ENCODE measurements around the gene B3GNT7.

The B3GNT7 gene

DNA sequence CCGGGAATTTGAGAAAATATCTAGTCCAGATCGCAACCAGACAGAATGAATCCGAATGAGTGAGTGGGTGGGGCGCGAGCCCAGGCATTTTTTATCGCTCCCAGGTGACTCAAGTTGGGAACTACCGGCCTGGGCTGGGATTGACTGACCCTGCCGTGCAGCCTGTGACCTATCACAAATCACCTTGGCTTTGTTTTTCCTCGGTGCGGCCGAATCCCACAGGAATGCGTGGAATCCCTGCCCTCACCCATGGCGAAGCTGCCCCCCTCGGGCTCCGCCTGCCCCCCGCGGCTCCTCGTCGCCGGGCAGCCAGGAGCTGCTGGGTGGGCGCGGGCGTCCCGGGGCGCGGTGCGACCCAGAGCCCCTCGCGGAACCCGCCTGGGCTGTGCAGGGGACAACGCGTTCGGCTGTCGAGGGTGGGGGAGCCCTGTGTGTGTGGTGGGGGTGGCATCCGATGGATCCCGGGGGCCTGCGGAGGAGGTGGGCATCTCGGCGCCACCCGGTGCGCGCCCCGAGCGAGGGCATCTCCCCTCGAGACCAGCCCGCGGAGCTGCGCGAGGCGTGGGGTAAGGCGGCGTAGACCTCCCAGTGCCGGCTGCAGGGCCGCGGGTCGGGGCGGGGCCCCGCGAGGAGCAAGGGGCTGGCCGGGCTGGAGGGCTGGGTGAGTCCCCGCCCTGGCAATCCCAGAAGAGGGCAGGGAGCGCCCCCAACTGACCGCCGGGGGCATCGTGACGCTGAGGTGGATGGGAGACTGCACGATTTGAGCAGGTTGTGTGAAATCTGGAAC lies 16.5 kb downstream of the B3GNT7 start:
- no peak for TF ChIP-seq ZNF274 (IDR thresholded peaks at IDR 0.05; ENCODE audit: low read depth, low read length)
- peak overlapping the region; percentile 64; the same call in 1 of the 2 replicates for H3K4me3 ChIP-seq (ENCODE audit: low read length)

DNA sequence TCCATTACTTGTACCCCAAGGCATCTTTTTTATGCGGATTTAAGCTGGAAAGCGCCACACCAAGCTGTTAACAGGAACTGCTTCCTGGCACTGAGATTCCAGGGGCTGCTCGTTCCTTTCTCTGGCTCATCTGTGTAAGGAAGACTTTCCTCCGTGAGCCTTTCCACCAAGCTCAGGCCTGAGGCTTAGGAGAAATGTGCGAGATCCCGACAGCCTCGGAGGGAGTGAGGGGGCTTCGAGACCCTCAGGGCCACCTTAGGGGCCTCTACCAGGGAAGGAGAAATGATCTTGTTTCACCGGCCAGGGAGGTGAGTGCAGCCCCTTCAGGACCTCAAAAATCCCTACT lies 17.1 kb downstream of the B3GNT7 start:
- H3K4me3 ChIP-seq (ENCODE audit: low read length), result no peak overlapping the region; the same call in 1 of the 2 replicates
- no peak for TF ChIP-seq ZNF274 (IDR thresholded peaks at IDR 0.05; ENCODE audit: low read depth, low read length)

DNA sequence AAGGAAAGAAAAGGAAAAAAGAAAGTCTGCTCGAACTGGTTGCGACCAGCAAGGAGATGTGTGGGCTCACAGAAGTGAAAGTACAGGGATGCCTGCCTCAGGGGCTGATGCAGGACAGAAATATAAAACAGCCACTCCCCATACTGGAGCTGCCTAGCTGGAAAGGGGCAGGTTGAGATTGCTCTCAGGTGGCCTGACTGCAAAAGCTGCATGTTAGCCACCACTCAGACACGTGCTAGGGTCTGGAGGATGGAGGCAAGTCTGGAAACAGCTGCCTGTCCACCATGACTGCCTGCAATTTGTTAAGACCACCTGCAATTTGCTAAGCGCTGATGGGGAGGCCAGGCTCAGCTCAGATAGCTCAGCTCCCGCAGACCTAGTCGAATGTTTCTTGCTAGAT lies 17.9 kb downstream of the B3GNT7 start:
- no peak overlapping the region for H3K4me3 ChIP-seq (ENCODE audit: low read length)
- TF ChIP-seq ZNF274 (IDR thresholded peaks at IDR 0.05; ENCODE audit: low read depth, low read length), result no peak

DNA sequence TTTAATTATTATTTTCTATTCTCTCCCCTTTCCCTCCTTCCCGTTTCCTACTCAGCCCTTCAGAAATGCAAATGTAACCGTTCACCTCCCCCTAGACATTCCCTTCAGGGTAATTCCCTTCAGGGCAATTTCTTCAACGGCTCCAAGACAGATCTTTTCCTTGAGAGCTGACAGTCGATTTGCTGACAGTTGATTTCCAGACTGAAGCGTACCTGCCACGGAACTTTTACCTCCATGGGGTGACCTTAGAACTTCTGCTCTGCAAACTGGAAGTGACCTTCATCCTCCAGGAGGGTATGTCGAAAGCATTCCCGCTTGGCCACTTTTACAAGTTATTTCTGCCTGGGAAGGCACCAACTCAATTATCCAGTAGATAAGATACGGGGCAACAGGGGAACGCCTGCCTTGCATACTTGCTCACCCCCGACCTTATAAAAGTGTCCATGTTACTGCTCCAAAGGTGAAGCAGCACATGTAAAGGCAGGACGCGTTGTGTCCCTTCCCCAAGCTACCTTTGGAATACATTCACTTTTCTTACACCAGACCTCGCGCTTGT lies 18.5 kb downstream of the B3GNT7 start:
- no peak overlapping the region for H3K4me3 ChIP-seq (ENCODE audit: low read length)
- TF ChIP-seq ZNF274 (IDR thresholded peaks at IDR 0.05; ENCODE audit: low read depth, low read length), result no peak

DNA sequence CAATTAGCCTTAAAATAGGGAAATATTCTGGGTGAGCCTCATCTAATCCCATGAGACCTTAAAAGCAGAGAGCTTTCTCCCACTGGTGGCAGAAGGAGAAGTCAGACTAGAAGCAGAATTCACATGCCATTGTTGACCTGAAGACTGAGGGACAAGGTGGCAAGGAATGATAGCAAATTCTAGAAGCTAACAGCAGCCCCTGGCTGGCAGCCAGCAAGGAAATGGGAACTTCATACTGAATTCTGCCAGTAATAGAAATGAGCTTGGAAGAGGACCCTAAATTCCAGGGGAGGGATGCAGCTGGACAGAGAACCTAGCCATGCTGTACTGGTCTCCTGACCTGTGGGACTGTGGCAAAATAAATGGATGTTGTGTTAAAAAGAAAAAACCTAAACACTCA lies 19.5 kb downstream of the B3GNT7 start:
- no peak for TF ChIP-seq ZNF274 (IDR thresholded peaks at IDR 0.05; ENCODE audit: low read depth, low read length)
- no peak overlapping the region for H3K4me3 ChIP-seq (ENCODE audit: low read length)

DNA sequence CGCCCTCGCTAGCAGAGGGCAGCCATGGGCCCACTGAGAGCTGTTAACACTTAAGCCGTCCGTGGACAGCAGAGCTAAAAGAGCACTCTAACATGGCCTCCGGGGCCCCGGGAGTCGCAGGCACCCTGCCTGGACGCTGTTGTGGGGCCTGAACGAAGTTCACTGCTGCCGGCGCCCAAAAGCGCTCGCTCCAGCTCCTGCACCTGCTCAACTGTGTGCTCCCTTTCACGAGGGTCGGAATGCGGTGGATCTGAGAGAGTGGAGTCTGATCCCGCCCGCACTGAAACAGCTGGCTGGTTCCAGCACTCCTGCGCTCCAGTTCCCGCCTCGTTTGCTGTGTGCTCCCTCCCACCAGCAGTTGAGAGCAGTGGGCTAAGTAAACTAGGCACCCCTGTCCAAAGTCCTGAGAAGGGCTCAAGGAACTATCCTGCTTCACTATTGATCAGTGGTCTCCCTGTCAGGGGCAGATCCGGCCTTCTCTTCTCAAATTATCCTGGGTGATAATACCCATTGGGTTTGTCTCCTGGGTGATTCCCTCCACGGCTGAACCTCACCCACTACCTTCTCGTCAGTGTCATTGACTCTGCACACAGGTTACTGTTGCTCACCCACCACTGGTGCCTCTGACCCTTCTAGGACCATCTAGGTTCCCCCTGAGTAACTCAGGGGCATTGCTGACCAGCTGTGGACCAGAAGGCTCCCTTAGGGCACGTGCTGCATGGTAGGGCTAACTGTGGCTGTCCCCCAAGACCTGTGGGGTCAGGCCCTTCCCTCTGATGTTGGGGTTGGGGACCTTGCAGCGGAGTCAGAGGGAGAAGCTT lies 23.5 kb downstream of the B3GNT7 start:
- TF ChIP-seq ZNF274 (IDR thresholded peaks at IDR 0.05; ENCODE audit: low read depth, low read length), result no peak
- H3K4me3 ChIP-seq (ENCODE audit: low read length), result no peak overlapping the region

DNA sequence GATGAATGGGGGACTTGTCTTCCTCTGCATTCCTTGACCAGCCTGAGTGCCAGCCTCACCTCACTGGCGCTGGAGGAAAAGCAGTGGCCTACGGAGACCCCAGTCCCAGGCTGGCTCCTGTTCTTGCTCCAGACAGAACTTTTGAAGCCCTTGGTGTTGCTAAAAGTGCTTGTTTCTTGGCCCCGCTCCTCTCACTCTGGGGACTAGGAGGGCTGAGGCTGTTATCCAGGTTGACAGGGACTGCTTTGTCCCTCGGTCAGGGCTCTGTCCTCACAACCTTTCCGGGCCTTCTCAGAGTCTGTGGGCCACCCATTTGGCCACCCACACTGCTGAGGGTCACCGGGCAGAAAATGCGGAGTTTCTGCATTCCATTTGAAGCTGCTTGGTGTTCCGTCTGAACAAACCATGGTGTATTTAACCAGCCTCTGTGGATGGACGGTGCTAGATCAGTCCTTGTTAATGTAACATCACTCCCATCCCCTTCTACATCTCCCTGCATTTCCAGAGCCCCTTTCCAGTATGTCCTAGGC lies 25.6 kb downstream of the B3GNT7 start:
- TF ChIP-seq ZNF274 (IDR thresholded peaks at IDR 0.05; ENCODE audit: low read depth, low read length), result no peak

DNA sequence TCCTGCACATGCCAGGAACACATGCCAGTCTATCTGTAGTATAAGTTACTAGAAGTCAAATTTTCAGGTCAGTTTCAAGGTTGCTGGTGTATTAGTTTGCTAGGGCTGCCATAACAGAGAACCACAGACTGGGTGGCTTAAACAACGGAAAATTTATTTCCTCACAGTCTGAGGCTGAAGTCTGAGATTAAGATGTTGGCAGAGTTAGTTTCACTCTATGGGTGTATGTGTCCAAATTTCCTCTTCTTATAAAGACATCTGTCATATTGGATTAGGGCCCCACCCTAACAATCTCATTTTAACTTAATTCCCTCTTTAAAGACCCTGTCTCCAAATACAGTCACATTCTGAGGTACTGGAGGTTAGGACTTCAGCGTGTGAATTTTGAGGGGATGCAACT lies 26.5 kb downstream of the B3GNT7 start:
- no peak overlapping the region for H3K4me3 ChIP-seq (ENCODE audit: low read length)

More for the DNA sequence above, 25.6 kb downstream of the B3GNT7 start:
- no peak overlapping the region for H3K4me3 ChIP-seq (ENCODE audit: low read length)

DNA sequence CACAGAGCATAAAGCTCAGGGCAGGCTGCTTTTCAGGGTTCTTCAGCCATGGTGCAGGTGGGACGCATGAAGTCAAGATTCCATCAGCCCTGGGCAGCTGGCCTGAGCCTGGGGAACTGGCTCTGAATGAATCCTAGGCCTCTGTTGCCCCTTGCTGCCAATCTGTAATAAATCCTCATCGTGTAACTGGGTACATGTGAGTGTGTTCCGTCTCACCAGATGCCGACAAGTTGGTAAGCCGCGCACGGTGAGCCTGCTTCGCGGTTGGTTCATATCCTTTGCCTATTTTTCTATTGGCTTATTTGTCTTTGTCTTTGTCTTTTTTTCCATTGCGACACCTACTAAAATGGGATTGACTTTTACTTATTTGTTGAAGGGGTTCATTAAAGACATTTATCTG lies 27.7 kb downstream of the B3GNT7 start:
- no peak overlapping the region for H3K4me3 ChIP-seq (ENCODE audit: low read length)
- no peak for TF ChIP-seq ZNF274 (IDR thresholded peaks at IDR 0.05; ENCODE audit: low read depth, low read length)

More for the DNA sequence above, 26.5 kb downstream of the B3GNT7 start:
- TF ChIP-seq ZNF274 (IDR thresholded peaks at IDR 0.05; ENCODE audit: low read depth, low read length), result no peak

DNA sequence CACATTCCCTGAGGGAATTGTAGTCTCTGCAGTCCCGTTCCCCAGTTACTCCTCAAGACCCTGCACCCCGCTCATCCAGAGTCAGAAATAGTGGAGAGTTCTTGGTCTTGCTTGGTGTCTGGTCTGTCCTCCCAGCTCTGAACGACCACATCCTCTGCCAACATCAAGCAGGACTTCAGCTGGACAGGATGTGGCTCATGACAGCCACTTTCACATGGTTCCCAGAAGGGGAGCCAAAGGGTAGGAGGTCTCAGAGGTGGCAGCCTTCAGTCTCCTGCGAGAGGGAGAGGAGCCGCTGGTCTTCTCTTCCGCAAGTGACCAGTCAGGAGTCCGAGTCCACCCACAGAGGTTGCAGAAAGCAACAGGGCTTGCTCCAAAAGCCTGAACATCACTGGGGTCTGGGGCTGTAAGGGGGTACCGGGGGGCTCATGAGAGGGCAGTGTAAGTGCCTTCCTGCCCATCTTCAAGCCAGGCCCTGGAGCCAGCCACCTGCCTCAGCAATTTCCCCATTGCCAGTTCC lies 29.8 kb downstream of the B3GNT7 start:
- no peak for TF ChIP-seq ZNF274 (IDR thresholded peaks at IDR 0.05; ENCODE audit: low read depth, low read length)
- H3K4me3 ChIP-seq (ENCODE audit: low read length), result no peak overlapping the region

DNA sequence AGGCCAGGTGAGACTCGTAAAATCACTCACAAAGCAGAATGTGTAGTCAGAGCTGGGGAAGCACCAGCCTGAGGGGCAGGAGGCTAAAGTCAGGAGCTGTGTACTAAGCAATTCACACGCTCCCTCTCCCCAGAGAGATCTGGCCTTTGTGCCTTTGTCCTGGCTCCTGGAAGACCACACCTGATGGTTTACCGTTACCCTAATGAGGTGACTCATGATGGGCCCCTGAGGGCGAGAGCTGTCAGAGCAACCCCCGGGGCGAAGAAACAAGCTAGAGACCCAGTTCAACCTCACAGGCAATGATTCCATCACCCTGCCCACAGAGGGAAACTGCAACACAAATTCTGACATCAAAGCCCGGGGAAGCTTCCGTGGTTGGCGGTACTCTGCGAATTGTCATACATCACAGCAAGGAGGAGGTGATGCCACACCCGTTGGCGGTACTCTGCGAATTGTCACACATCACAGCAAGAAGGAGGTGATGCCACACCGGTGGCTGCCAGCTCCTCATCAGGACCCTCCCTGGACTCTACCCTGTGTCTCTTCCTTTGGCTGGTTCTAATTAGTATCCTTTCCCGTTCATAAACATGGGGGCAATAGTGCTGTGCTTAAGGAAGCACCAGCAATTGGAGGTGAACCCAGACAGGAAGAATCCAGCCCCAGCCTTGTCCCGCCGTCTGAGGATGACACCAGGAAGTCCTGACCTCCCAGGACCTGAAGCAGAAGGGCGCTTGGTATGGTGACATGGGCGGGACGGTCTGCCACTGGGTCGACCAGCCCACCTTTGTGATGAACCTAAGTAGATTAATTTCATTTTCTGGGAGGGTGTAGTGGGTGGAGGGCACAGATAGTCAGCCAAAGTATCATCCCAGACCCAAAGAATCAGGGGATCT lies 30.5 kb downstream of the B3GNT7 start:
- no peak overlapping the region for H3K4me3 ChIP-seq (ENCODE audit: low read length)
- TF ChIP-seq ZNF274 (IDR thresholded peaks at IDR 0.05; ENCODE audit: low read depth, low read length), result no peak

DNA sequence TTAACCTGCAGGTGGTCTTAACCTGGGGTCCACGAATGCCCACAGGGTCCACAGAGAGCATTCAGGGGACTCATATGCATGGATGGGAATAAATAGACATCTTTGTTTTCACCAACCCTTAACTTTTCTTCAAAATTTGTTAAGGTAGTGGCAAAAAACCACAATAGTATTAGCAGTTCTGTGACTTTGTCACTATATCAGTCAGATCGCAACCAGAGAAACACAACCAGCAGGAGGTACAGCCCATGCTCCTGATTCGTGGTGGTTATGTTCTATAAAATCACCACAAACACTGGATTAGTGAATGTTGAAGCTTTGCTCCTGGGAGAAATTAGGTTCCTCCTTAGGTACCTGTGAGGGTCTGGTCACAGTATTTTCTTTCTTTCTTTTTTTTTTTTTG lies 31.6 kb downstream of the B3GNT7 start:
- TF ChIP-seq ZNF274 (IDR thresholded peaks at IDR 0.05; ENCODE audit: low read depth, low read length), result no peak
- H3K4me3 ChIP-seq (ENCODE audit: low read length), result no peak overlapping the region

DNA sequence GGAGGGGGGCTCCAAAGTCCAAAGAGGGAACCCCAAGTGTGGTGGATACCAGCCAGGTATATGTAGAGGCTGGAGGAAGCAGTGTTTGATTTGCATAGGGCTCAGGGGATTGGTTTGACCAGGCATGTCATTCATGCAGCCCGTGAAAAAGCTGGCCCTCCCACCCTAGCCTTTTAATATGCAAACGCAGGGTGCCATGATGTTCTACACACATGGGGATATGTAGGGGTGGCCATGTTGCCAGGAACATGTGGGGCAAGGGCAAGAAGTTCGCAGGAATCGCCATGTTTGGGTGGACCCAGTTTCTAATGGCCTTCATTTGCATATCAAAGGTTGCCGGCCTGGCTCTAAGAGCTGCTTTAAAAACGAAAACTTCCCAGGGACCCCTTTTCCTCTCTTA lies 33.6 kb downstream of the B3GNT7 start:
- TF ChIP-seq ZNF274 (IDR thresholded peaks at IDR 0.05; ENCODE audit: low read depth, low read length), result no peak
- H3K4me3 ChIP-seq (ENCODE audit: low read length), result no peak overlapping the region

Data from GM08714 (cell line).